ENCODE results near the gene BRSK1.
A peak's percentile ranks its signal among the peaks of the same experiment; 100 is the strongest.

Gene BRSK1

GRCh38 chr19:55283548-55284377 is at the start of gene BRSK1:
Gene BRSK1 (plus strand): TSS chr19:55283997. CDS start chr19:55284443, 446 bp downstream.
- H3K4me1 ChIP-seq (ENCODE audit: control insufficient read depth, insufficient read depth, low read length) = peaks cover 19% of the 10 kb centered on the region
- no peak within 1 kb of the TSS for H3K9ac ChIP-seq (ENCODE audit: low read length)
- no peaks in the 10 kb centered on the region for H3K36me3 ChIP-seq (ENCODE audit: control insufficient read depth, insufficient read depth, low read length, severe bottlenecking)
- H3K27me3 ChIP-seq (replicated peaks; ENCODE audit: control insufficient read depth, insufficient read depth, low read length) = no peaks in the 10 kb centered on the region
- DNase-seq (ENCODE audit: low read depth) = peak; percentile 87
- H3K4me3 ChIP-seq (ENCODE audit: low read length) = no peak within 1 kb of the TSS
- H3K9me3 ChIP-seq (ENCODE audit: control insufficient read depth, low read length) = no peaks in the 10 kb centered on the region

GRCh38 chr19:55238030-55238429 is 45.8 kb upstream of the BRSK1 start:
- Histone ChIP-seq H3K36me3 (ENCODE audit: control insufficient read depth, insufficient read depth, low read length, severe bottlenecking) (peaks cover 89% of the 10 kb centered on the region), H3K27me3 (replicated peaks; ENCODE audit: control insufficient read depth, insufficient read depth, low read length) (no peaks in the 10 kb centered on the region), H3K4me3 (ENCODE audit: low read length) (no peak overlapping the region), H3K4me1 (ENCODE audit: control insufficient read depth, insufficient read depth, low read length) (no peaks in the 10 kb centered on the region), H3K9me3 (ENCODE audit: control insufficient read depth, low read length) (no peaks in the 10 kb centered on the region), H3K9ac (ENCODE audit: low read length) (no peak overlapping the region)
- DNase-seq (ENCODE audit: low read depth) = no peak

DNA sequence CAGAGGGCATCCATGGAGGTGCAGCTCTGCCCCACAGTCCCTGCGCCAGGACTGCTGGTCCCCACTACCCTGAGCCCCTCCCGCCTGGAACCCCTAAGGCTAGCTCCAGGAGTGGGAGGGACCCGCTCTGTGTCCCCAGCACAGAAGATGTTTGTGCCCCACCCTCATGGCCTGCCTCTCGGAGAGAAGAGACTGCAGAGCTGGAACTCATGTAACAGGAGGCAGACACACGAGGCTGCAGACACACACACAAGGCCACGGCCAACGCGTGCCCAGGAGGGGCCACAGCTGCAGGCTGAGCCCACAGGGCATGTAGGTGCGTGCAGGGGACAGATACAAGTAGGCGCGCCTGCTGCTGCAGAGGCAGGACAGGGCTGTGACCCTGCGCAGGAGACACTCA is 44.8 kb upstream of the BRSK1 start:
- Histone ChIP-seq H3K9me3 (ENCODE audit: control insufficient read depth, low read length) (no peaks in the 10 kb centered on the region), H3K36me3 (ENCODE audit: control insufficient read depth, insufficient read depth, low read length, severe bottlenecking) (peaks cover 88% of the 10 kb centered on the region), H3K27me3 (replicated peaks; ENCODE audit: control insufficient read depth, insufficient read depth, low read length) (no peaks in the 10 kb centered on the region), H3K4me1 (ENCODE audit: control insufficient read depth, insufficient read depth, low read length) (no peaks in the 10 kb centered on the region), H3K9ac (ENCODE audit: low read length) (no peak overlapping the region), H3K4me3 (ENCODE audit: low read length) (no peak overlapping the region)
- DNase-seq (ENCODE audit: low read depth) = no peak

DNA sequence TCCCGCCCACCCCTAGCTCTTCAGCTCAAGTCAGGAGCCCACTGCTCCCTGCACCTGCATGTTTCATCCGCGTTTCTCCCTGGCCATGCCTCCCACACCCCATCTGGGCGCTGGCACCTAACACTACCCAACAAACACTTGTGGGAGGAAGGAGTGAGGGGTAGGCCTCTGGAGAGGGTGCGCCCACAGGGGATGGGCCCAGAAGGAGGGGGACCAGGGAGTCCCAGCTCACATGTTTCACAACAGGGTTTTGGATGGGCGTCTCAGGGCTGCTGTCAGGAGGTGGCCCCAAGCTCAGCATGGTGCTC is 43.1 kb upstream of the BRSK1 start:
- no peak overlapping the region for H3K9ac ChIP-seq (ENCODE audit: low read length)
- H3K27me3 ChIP-seq (replicated peaks; ENCODE audit: control insufficient read depth, insufficient read depth, low read length) = no peaks in the 10 kb centered on the region
- peaks cover 91% of the 10 kb centered on the region for H3K36me3 ChIP-seq (ENCODE audit: control insufficient read depth, insufficient read depth, low read length, severe bottlenecking)
- no peaks in the 10 kb centered on the region for H3K9me3 ChIP-seq (ENCODE audit: control insufficient read depth, low read length)
- no peaks in the 10 kb centered on the region for H3K4me1 ChIP-seq (ENCODE audit: control insufficient read depth, insufficient read depth, low read length)
- no peak for DNase-seq (ENCODE audit: low read depth)
- H3K4me3 ChIP-seq (ENCODE audit: low read length) = no peak overlapping the region

GRCh38 chr19:55241143-55241934 is 42.5 kb upstream of the BRSK1 start:
- Histone ChIP-seq H3K4me1 (ENCODE audit: control insufficient read depth, insufficient read depth, low read length) (no peaks in the 10 kb centered on the region), H3K9ac (ENCODE audit: low read length) (no peak overlapping the region), H3K36me3 (ENCODE audit: control insufficient read depth, insufficient read depth, low read length, severe bottlenecking) (peaks cover 91% of the 10 kb centered on the region), H3K4me3 (ENCODE audit: low read length) (no peak overlapping the region), H3K9me3 (ENCODE audit: control insufficient read depth, low read length) (no peaks in the 10 kb centered on the region), H3K27me3 (replicated peaks; ENCODE audit: control insufficient read depth, insufficient read depth, low read length) (no peaks in the 10 kb centered on the region)
- no peak for DNase-seq (ENCODE audit: low read depth)

DNA sequence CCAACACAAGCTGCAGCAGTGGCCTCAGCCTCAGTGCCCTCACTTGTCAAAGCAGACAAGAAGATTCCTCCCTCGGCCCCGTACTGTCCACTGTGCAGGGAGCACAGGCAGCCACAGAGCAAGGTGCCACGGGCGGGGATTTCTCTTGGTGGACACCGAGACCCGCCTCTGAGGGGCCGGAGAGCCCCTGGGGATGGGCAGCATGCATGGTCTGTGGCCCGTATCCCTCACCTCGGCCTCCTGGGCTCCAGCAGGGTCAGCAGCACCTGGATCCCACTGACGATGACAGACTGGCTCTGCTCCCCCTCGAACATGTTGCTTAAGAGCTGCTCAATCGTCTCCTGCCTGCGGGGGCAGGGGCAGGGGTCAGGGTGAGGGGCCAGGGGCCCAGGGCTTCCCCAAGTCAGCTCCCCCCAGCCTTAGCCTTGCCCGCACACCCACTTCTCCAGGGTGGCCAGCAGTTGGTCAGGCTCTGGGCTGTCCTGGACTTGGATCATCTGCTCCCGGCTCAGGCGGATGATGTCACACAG is 41.8 kb upstream of the BRSK1 start:
- H3K9ac ChIP-seq (ENCODE audit: low read length) = no peak overlapping the region
- H3K36me3 ChIP-seq (ENCODE audit: control insufficient read depth, insufficient read depth, low read length, severe bottlenecking) = peaks cover 89% of the 10 kb centered on the region
- no peak for DNase-seq (ENCODE audit: low read depth)
- no peak overlapping the region for H3K4me3 ChIP-seq (ENCODE audit: low read length)
- no peaks in the 10 kb centered on the region for H3K27me3 ChIP-seq (replicated peaks; ENCODE audit: control insufficient read depth, insufficient read depth, low read length)
- no peaks in the 10 kb centered on the region for H3K4me1 ChIP-seq (ENCODE audit: control insufficient read depth, insufficient read depth, low read length)
- no peaks in the 10 kb centered on the region for H3K9me3 ChIP-seq (ENCODE audit: control insufficient read depth, low read length)

GRCh38 chr19:55242517-55242916 is 41.3 kb upstream of the BRSK1 start:
- H3K4me1 ChIP-seq (ENCODE audit: control insufficient read depth, insufficient read depth, low read length) = no peaks in the 10 kb centered on the region
- no peaks in the 10 kb centered on the region for H3K27me3 ChIP-seq (replicated peaks; ENCODE audit: control insufficient read depth, insufficient read depth, low read length)
- peaks cover 84% of the 10 kb centered on the region for H3K36me3 ChIP-seq (ENCODE audit: control insufficient read depth, insufficient read depth, low read length, severe bottlenecking)
- no peak overlapping the region for H3K4me3 ChIP-seq (ENCODE audit: low read length)
- H3K9me3 ChIP-seq (ENCODE audit: control insufficient read depth, low read length) = no peaks in the 10 kb centered on the region
- DNase-seq (ENCODE audit: low read depth) = no peak
- no peak overlapping the region for H3K9ac ChIP-seq (ENCODE audit: low read length)

GRCh38 chr19:55244004-55244680 is 39.7 kb upstream of the BRSK1 start:
- no peak overlapping the region for H3K4me3 ChIP-seq (ENCODE audit: low read length)
- H3K9me3 ChIP-seq (ENCODE audit: control insufficient read depth, low read length) = no peaks in the 10 kb centered on the region
- DNase-seq (ENCODE audit: low read depth) = no peak
- no peaks in the 10 kb centered on the region for H3K4me1 ChIP-seq (ENCODE audit: control insufficient read depth, insufficient read depth, low read length)
- no peaks in the 10 kb centered on the region for H3K27me3 ChIP-seq (replicated peaks; ENCODE audit: control insufficient read depth, insufficient read depth, low read length)
- H3K36me3 ChIP-seq (ENCODE audit: control insufficient read depth, insufficient read depth, low read length, severe bottlenecking) = peaks cover 70% of the 10 kb centered on the region
- H3K9ac ChIP-seq (ENCODE audit: low read length) = no peak overlapping the region

DNA sequence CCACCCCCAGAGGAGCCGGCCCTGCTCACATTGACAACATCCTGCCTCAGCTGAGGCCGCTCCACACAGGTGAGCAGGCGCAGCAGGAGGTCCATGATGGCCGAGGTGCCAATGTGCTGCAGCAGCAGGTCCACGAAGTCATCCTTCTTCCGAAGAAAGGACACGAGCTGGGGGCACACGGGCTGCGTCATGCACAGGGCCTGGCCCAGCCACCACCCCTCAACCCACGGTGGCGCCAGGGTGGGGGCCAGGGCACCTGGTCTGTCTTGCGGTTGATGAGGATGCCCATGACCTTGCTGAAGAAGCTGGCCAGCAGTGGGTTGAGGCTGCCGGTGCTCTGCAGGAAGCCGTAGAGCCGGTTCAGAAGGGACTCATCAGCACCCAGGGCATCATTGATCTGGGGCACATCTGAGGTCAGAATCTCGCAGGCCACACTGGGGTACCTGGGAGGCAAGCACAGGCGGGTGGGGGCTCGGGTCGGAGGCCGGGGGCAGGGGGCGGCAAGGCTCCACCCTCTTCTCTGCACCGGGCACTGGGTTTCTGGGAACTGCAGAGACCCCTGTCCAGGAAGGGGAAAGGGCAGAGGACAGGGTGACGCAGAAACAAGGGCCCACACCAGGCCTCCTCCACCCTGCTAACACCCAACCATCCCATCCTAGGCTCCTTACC is 38.4 kb upstream of the BRSK1 start:
- Histone ChIP-seq H3K9me3 (ENCODE audit: control insufficient read depth, low read length) (no peaks in the 10 kb centered on the region), H3K9ac (ENCODE audit: low read length) (no peak overlapping the region), H3K36me3 (ENCODE audit: control insufficient read depth, insufficient read depth, low read length, severe bottlenecking) (peaks cover 57% of the 10 kb centered on the region), H3K4me1 (ENCODE audit: control insufficient read depth, insufficient read depth, low read length) (no peaks in the 10 kb centered on the region), H3K4me3 (ENCODE audit: low read length) (no peak overlapping the region), H3K27me3 (replicated peaks; ENCODE audit: control insufficient read depth, insufficient read depth, low read length) (no peaks in the 10 kb centered on the region)
- DNase-seq (ENCODE audit: low read depth) = no peak

DNA sequence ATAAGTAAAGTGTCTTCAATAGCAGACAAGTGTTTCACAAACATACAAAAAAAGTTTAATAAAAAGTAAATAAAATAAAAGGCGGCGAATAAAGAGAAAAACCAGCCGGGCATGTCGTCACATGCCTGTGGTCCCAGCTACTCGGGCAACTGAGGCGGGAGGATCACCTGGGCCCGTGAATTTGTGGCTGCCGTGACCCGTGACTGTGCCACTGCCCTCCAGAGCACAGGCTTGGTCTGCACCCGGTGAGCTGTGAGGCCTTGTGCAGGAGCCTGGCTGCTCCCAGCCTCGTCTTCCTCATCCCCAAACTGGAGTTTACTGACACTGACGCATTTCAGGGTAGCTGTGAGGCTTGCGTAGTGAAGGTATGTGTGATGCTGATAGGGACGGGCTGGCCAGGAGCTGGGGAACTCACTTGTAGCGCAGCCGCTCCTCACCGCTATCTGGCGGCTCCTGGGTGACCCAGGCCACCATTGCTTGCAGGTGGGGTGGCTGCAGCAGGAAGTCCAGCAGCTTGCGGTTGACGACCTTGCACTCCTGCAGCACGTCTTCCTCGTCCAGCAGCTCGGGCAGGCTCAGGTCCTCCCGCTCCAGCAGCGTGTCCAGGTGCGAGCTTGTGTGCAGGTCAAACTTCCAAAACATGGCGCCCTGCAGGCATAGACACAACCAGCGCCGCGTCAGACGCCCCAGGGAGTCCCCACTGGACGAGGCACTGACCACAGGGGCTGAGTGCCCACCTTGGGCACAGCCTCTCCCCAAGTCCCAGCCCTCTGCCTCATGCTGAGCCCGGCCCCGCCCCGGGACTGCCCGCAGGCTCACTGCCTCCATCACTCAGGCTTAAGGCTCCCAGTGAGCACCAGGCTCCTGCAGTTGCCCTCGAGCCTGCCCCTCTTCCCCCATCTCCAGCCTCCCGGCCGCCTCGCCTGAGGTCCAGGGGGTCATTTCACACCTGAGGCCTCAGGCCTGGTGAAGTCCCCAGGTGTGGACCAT is 37.0 kb upstream of the BRSK1 start:
- H3K4me3 ChIP-seq (ENCODE audit: low read length) = no peak overlapping the region
- no peaks in the 10 kb centered on the region for H3K27me3 ChIP-seq (replicated peaks; ENCODE audit: control insufficient read depth, insufficient read depth, low read length)
- DNase-seq (ENCODE audit: low read depth) = no peak
- H3K4me1 ChIP-seq (ENCODE audit: control insufficient read depth, insufficient read depth, low read length) = no peaks in the 10 kb centered on the region
- H3K9me3 ChIP-seq (ENCODE audit: control insufficient read depth, low read length) = no peaks in the 10 kb centered on the region
- peaks cover 46% of the 10 kb centered on the region for H3K36me3 ChIP-seq (ENCODE audit: control insufficient read depth, insufficient read depth, low read length, severe bottlenecking)
- H3K9ac ChIP-seq (ENCODE audit: low read length) = no peak overlapping the region

Measured in adipocyte (in vitro differentiated cells).